ENCODE results near the gene SOX14.

DNA sequence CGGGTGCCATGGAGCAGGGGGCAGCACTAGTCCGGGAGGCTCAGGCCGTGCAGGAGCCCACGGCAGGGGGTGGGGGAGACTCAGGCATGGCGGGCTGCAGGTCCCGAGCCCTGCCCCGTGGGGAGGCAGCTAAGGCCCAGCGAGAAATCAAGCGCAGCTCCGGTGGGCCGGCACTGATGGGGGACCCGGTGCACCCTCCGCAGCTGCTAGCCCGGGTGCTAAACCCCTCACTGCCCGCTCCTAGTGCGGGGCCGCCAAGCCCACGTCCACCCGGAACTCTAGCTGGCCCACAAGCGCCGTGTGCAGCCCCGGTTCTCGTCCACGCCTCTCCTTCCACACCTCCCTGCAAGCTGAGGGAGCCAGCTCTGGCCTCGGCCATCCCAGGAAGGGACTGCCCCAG is 49.6 kb upstream of the SOX14 start:
- TF ChIP-seq POLR2AphosphoS5 (IDR thresholded peaks at IDR 0.05; ENCODE audit: borderline replicate concordance, low read depth, low read length) = no peak
- no peak for TF ChIP-seq EZH2 (IDR thresholded peaks at IDR 0.05)
- TF ChIP-seq FOXP2 (optimal IDR thresholded peaks at IDR 0.05; ENCODE audit: control extremely low read depth, extremely low read length, insufficient read depth) = no peak
